ENCODE results near the gene AUTS2.

AUTS2 gene

GRCh38 chr7:69847921-69848612 lies 249.8 kb downstream of the AUTS2 start:
- H3F3A ChIP-seq (ENCODE audit: low read depth): no peaks in the 10 kb centered on the region
- H3K9ac ChIP-seq (ENCODE audit: low read depth, low read length, poor library complexity, severe bottlenecking): no peak overlapping the region
- H3K4me3 ChIP-seq (ENCODE audit: low read length, poor library complexity, severe bottlenecking): no peak overlapping the region
- H3K9me2 ChIP-seq (replicated peaks; ENCODE audit: low read depth, low read length): no peaks in the 10 kb centered on the region
- H4K20me1 ChIP-seq (ENCODE audit: insufficient read depth, low read length, poor library complexity, severe bottlenecking): peaks cover 2% of the 10 kb centered on the region
- no peaks in the 10 kb centered on the region for H3K27me3 ChIP-seq (ENCODE audit: insufficient read depth, low read length, poor library complexity, severe bottlenecking)
- TF ChIP-seq EZH2phosphoT487 (IDR thresholded peaks at IDR 0.05; ENCODE audit: borderline replicate concordance) (no peak), CTCF (conservative IDR thresholded peaks at IDR 0.05; ENCODE audit: low read length) (no peak)
- peaks cover 29% of the 10 kb centered on the region for H3K79me2 ChIP-seq (ENCODE audit: insufficient read depth, low read length)
- no peak overlapping the region for H2AFZ ChIP-seq (ENCODE audit: low read length)
- H3K9me3 ChIP-seq (ENCODE audit: insufficient read depth, low read depth, low read length): no peaks in the 10 kb centered on the region
- H3K4me2 ChIP-seq (ENCODE audit: low read depth, low read length, poor library complexity, severe bottlenecking): no peak overlapping the region
- H3K36me3 ChIP-seq (ENCODE audit: insufficient read depth, low read length): no peaks in the 10 kb centered on the region
- peaks cover 22% of the 10 kb centered on the region for H3K4me1 ChIP-seq (ENCODE audit: insufficient read depth, low read length, poor library complexity, severe bottlenecking)

GRCh38 chr7:69849268-69849667 lies 251.0 kb downstream of the AUTS2 start:
- Histone ChIP-seq H3F3A (ENCODE audit: low read depth) (no peaks in the 10 kb centered on the region), H4K20me1 (ENCODE audit: insufficient read depth, low read length, poor library complexity, severe bottlenecking) (peaks cover 2% of the 10 kb centered on the region), H3K4me1 (ENCODE audit: insufficient read depth, low read length, poor library complexity, severe bottlenecking) (peaks cover 22% of the 10 kb centered on the region), H3K79me2 (ENCODE audit: insufficient read depth, low read length) (peaks cover 27% of the 10 kb centered on the region), H3K4me2 (ENCODE audit: low read depth, low read length, poor library complexity, severe bottlenecking) (no peak overlapping the region), H3K4me3 (ENCODE audit: low read length, poor library complexity, severe bottlenecking) (no peak overlapping the region), H2AFZ (ENCODE audit: low read length) (no peak overlapping the region), H3K9me2 (replicated peaks; ENCODE audit: low read depth, low read length) (no peaks in the 10 kb centered on the region), H3K9me3 (ENCODE audit: insufficient read depth, low read depth, low read length) (no peaks in the 10 kb centered on the region), H3K27me3 (ENCODE audit: insufficient read depth, low read length, poor library complexity, severe bottlenecking) (no peaks in the 10 kb centered on the region), H3K9ac (ENCODE audit: low read depth, low read length, poor library complexity, severe bottlenecking) (no peak overlapping the region), H3K36me3 (ENCODE audit: insufficient read depth, low read length) (no peaks in the 10 kb centered on the region)
- TF ChIP-seq CTCF (conservative IDR thresholded peaks at IDR 0.05; ENCODE audit: low read length): no peak
- TF ChIP-seq EZH2phosphoT487 (IDR thresholded peaks at IDR 0.05; ENCODE audit: borderline replicate concordance): no peak

GRCh38 chr7:69857014-69857413 lies 258.7 kb downstream of the AUTS2 start:
- Histone ChIP-seq H3K4me3 (ENCODE audit: low read length, poor library complexity, severe bottlenecking) (no peak overlapping the region), H3K4me2 (ENCODE audit: low read depth, low read length, poor library complexity, severe bottlenecking) (no peak overlapping the region), H3K79me2 (ENCODE audit: insufficient read depth, low read length) (peaks cover 48% of the 10 kb centered on the region; the same call in 1 of the 2 replicates), H3K4me1 (ENCODE audit: insufficient read depth, low read length, poor library complexity, severe bottlenecking) (peaks cover 11% of the 10 kb centered on the region), H4K20me1 (ENCODE audit: insufficient read depth, low read length, poor library complexity, severe bottlenecking) (no peaks in the 10 kb centered on the region), H3F3A (ENCODE audit: low read depth) (no peaks in the 10 kb centered on the region), H3K9me2 (replicated peaks; ENCODE audit: low read depth, low read length) (no peaks in the 10 kb centered on the region), H3K27me3 (ENCODE audit: insufficient read depth, low read length, poor library complexity, severe bottlenecking) (no peaks in the 10 kb centered on the region), H3K9ac (ENCODE audit: low read depth, low read length, poor library complexity, severe bottlenecking) (no peak overlapping the region), H3K9me3 (ENCODE audit: insufficient read depth, low read depth, low read length) (no peaks in the 10 kb centered on the region), H2AFZ (ENCODE audit: low read length) (no peak overlapping the region), H3K36me3 (ENCODE audit: insufficient read depth, low read length) (no peaks in the 10 kb centered on the region)
- TF ChIP-seq EZH2phosphoT487 (IDR thresholded peaks at IDR 0.05; ENCODE audit: borderline replicate concordance) (no peak), CTCF (conservative IDR thresholded peaks at IDR 0.05; ENCODE audit: low read length) (no peak)
